Putamen (tissue), 1 donor: ENCODE data around the gene BBX.

Experiments used
- DNase-seq: peaks from one replicate; pipeline ENCODE4 v3.0.0-alpha.2; 2016; ENCODE audit warnings: low spot score

Gene BBX

GRCh38 chr3:107654218-107654617 is 131.5 kb downstream of the BBX start:
- DNase-seq, result no peak

GRCh38 chr3:107657971-107658370 is 135.2 kb downstream of the BBX start:
- DNase-seq, result no peak

GRCh38 chr3:107660306-107660976 is 137.7 kb downstream of the BBX start:
- DNase-seq, result no peak

GRCh38 chr3:107661447-107662123 is 138.8 kb downstream of the BBX start:
- DNase-seq, result no peak

GRCh38 chr3:107662124-107662507 is 139.4 kb downstream of the BBX start:
- no peak for DNase-seq

- no peak for DNase-seq
Measured at GRCh38 chr3:107662586-107662985, 139.8 kb downstream of the BBX start.

- no peak for DNase-seq
Measured at GRCh38 chr3:107663266-107663665, 140.5 kb downstream of the BBX start.

- no peak for DNase-seq
Measured at GRCh38 chr3:107664614-107665013, 141.9 kb downstream of the BBX start.

GRCh38 chr3:107665351-107665750 is 142.6 kb downstream of the BBX start:
- DNase-seq, result no peak

- DNase-seq, result no peak
Measured at GRCh38 chr3:107666853-107667252, 144.1 kb downstream of the BBX start.

GRCh38 chr3:107668416-107668815 is 145.7 kb downstream of the BBX start:
- DNase-seq, result no peak

- DNase-seq, result no peak
Measured at GRCh38 chr3:107668963-107669362, 146.2 kb downstream of the BBX start.

- no peak for DNase-seq
Measured at GRCh38 chr3:107669669-107670068, 146.9 kb downstream of the BBX start.

GRCh38 chr3:107670986-107671385 is 148.2 kb downstream of the BBX start:
- DNase-seq, result no peak

GRCh38 chr3:107674371-107674770 is 151.6 kb downstream of the BBX start:
- no peak for DNase-seq

GRCh38 chr3:107675233-107675900 is 152.6 kb downstream of the BBX start:
- DNase-seq, result no peak

- DNase-seq, result no peak
Measured at GRCh38 chr3:107676469-107677309, 153.9 kb downstream of the BBX start.

- no peak for DNase-seq
Measured at GRCh38 chr3:107679921-107680320, 157.2 kb downstream of the BBX start.

GRCh38 chr3:107680698-107681097 is 157.9 kb downstream of the BBX start:
- DNase-seq, result no peak

GRCh38 chr3:107681396-107681795 is 158.6 kb downstream of the BBX start:
- DNase-seq, result no peak

- DNase-seq, result no peak
Measured at GRCh38 chr3:107682580-107682979, 159.8 kb downstream of the BBX start.

GRCh38 chr3:107683447-107683846 is 160.7 kb downstream of the BBX start:
- DNase-seq, result no peak
